Peyer's patch (tissue), 4 donors: ENCODE results near the gene ANKEF1. TPM values are rescaled to one million over a fixed set of nuclear protein-coding genes. Genes with fewer than 3 reads are reported as not detected.

Experiments used
- DNase-seq, 3 donors: peaks; one replicate each; pipeline ENCODE4 v3.0.0-alpha.2; 2017 to 2019
- H3K27ac ChIP-seq, 4 donors: fragments of 200-600 bp; sonication (generic); one replicate each; pipeline ENCODE4 v1.5.1; 2016 to 2019
- H3K27me3 ChIP-seq, 2 donors: fragments of 200-600 bp; sonication (generic); one replicate each; pipeline ENCODE4 v1.5.1; 2019
- H3K36me3 ChIP-seq, 3 donors: fragments of 200-600 bp; sonication (generic); one replicate each; pipeline ENCODE4 v1.5.1; 2016 to 2019
- H3K4me1 ChIP-seq, 4 donors: fragments of 200-600 bp; sonication (generic); one replicate each; pipeline ENCODE4 v1.5.1; 2016 to 2019
- H3K4me3 ChIP-seq, 4 donors: fragments of 200-600 bp; sonication (generic); 1 replicate in 3 of 4; 2 replicates in 1 of 4; pipeline ENCODE4 v1.5.1; 2016 to 2019; ENCODE audit warnings: mild to moderate bottlenecking in 1 of 4
- H3K9me3 ChIP-seq, 4 donors: fragments of 200-600 bp; sonication (generic); one replicate each; pipeline ENCODE4 v1.5.1; 2016 to 2019; ENCODE audit warnings: mild to moderate bottlenecking in 1 of 4
- POLR2A ChIP-seq, 2 donors: fragments of 450-650 bp; IDR thresholded peaks; one replicate each; pipeline ENCODE4 v1.5.1; 2017; ENCODE audit warnings: antibody characterized with exemption in 2 of 2, mild to moderate bottlenecking in 2 of 2, moderate library complexity in 2 of 2
- total RNA-seq, 4 donors: library from RNA; depleted of rRNA; stranded (reverse); fragments of >200 nt; gene quantifications; one replicate each; pipeline ENCODE4 v1.1.0, GENCODE V29; 2016
- TF ChIP-seq, protein P1 (sequence below), 6 experiments: fragments of 450-650 bp in 4 of 6; fragments of 200-600 bp in 2 of 6; sonication (generic) in 1 of 6; IDR thresholded peaks; one replicate each; pipeline ENCODE4 v1.5.1; 2017 to 2019; ENCODE audit warnings: antibody characterized with exemption in 6 of 6, mild to moderate bottlenecking in 3 of 6, moderate library complexity in 1 of 6

ANKEF1 gene
- total RNA-seq, 4 donors from 2014 or later = 3.3 to 10.2 (median 4.4) TPM

DNA sequence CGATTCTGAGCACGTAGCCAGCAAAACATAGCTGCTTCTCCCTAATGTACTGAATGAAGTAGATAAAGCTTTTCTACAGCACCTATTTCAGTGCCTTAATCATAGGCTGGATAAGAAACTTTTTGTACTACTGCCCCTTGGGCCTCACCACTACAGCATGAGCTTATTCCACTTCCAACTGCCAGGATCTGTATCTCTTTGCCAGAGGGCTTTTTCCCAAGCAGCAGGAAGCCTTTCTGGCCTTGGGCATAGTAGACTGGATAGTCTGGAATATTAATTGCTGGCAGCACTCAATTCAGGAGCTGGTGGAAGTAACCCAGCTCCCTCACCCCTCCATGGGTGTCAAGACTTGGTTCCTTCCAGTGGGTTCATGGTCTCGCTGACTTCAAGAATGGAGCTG, 43.6 kb downstream of the ANKEF1 start:
- Histone ChIP-seq H3K27me3 (no peaks in the 10 kb centered on the region), H3K9me3 (no peaks in the 10 kb centered on the region), H3K36me3 (no peaks in the 10 kb centered on the region), H3K4me3 (no peak overlapping the region), H3K4me1 (no peaks in the 10 kb centered on the region), H3K27ac (no peak overlapping the region)
- no peak for DNase-seq
- TF ChIP-seq, protein P1, sequence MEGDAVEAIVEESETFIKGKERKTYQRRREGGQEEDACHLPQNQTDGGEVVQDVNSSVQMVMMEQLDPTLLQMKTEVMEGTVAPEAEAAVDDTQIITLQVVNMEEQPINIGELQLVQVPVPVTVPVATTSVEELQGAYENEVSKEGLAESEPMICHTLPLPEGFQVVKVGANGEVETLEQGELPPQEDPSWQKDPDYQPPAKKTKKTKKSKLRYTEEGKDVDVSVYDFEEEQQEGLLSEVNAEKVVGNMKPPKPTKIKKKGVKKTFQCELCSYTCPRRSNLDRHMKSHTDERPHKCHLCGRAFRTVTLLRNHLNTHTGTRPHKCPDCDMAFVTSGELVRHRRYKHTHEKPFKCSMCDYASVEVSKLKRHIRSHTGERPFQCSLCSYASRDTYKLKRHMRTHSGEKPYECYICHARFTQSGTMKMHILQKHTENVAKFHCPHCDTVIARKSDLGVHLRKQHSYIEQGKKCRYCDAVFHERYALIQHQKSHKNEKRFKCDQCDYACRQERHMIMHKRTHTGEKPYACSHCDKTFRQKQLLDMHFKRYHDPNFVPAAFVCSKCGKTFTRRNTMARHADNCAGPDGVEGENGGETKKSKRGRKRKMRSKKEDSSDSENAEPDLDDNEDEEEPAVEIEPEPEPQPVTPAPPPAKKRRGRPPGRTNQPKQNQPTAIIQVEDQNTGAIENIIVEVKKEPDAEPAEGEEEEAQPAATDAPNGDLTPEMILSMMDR (IDR thresholded peaks at IDR 0.05) = no peak
- TF ChIP-seq POLR2A (IDR thresholded peaks at IDR 0.05) = no peak

DNA sequence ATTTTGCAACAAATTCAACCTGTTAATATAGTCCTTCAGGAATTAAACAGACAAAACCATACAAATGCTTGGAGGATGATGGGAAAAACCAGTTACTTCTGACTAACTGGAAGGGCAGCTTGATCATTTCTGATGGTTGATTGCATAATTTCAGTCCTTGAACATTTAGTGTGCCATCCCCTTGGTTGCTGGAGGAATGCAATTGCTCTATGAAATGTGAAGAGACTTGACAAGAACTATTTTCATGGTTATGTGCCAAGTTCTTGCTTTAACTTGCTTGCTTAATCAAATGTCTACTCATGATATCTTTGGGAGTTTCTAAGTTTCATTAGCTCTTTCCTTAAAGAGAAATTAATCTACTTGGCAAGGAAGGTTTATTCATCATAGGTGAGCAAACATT, 45.2 kb downstream of the ANKEF1 start:
- DNase-seq = no peak
- Histone ChIP-seq H3K27ac (no peak overlapping the region), H3K4me1 (no peaks in the 10 kb centered on the region)

DNA sequence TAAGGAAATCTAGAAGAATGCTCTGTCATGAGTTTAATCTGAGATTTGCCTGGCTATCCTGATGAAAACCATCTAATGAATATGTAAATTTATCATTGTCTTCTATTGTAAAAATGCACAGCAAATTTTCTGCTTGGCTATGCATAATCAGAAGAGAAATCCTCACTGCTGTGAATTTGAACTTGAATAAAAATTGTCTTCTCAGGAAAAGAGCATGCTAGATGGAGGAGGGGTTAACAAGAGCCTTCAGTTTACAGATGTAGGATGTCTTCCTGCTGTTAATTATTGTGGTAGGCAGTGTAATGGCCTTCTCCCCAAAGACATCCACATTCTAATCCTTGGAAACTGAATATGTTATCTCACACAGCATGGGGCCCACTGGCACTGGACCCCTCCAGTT, 45.8 kb downstream of the ANKEF1 start:
- H3K36me3 ChIP-seq = no peaks in the 10 kb centered on the region
- no peaks in the 10 kb centered on the region for H3K4me1 ChIP-seq
- no peak for TF ChIP-seq POLR2A (IDR thresholded peaks at IDR 0.05)
- TF ChIP-seq, protein P1 (IDR thresholded peaks at IDR 0.05) = no peak
- H3K4me3 ChIP-seq = no peak overlapping the region
- no peaks in the 10 kb centered on the region for H3K9me3 ChIP-seq
- no peaks in the 10 kb centered on the region for H3K27me3 ChIP-seq
- no peak overlapping the region for H3K27ac ChIP-seq
- no peak for DNase-seq

More for the DNA sequence above, 45.2 kb downstream of the ANKEF1 start:
- no peaks in the 10 kb centered on the region for H3K36me3 ChIP-seq
- no peak overlapping the region for H3K4me3 ChIP-seq
- no peaks in the 10 kb centered on the region for H3K27me3 ChIP-seq
- TF ChIP-seq, protein P1 (IDR thresholded peaks at IDR 0.05) = no peak
- TF ChIP-seq POLR2A (IDR thresholded peaks at IDR 0.05) = no peak
- no peaks in the 10 kb centered on the region for H3K9me3 ChIP-seq

DNA sequence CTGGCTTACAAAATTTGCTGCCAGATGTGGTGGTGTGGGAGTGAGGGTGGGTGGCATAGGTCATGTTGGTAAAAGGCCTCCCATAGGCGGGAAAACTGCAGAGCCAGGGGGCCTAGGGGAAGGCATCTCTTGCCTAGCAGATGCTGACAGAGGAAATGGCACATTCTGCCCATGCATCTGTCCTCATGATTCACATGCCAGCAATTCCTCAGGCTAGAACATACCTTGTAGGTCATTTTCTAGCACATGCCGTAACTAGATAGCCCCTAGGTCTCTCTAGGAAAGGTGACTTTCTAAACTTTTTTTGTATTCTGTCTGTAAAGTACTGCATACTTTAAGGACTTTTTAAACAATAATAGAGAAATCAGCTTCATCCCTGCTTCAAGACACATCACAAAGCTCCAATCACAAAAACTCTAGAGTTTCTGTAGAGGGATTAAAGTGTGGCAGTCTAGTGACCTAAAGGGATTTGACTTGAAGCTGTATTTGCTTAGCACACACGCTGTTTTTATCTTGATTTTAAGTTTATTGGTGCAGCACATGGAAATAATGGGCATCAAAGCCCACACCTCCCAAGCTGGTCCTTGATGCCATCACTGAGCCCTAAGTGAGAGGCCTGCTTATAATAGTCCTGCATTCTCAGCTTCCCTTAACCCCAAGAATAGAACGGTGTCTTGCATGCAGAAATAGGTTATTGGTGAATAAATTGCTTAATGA, 55.2 kb downstream of the ANKEF1 start:
- H3K4me3 ChIP-seq = no peak overlapping the region
- H3K9me3 ChIP-seq = no peaks in the 10 kb centered on the region
- no peaks in the 10 kb centered on the region for H3K27me3 ChIP-seq
- no peaks in the 10 kb centered on the region for H3K4me1 ChIP-seq
- H3K36me3 ChIP-seq = no peaks in the 10 kb centered on the region
- no peak overlapping the region for H3K27ac ChIP-seq
- DNase-seq = no peak
- no peak for TF ChIP-seq POLR2A (IDR thresholded peaks at IDR 0.05)
- TF ChIP-seq, protein P1 (IDR thresholded peaks at IDR 0.05) = no peak

DNA sequence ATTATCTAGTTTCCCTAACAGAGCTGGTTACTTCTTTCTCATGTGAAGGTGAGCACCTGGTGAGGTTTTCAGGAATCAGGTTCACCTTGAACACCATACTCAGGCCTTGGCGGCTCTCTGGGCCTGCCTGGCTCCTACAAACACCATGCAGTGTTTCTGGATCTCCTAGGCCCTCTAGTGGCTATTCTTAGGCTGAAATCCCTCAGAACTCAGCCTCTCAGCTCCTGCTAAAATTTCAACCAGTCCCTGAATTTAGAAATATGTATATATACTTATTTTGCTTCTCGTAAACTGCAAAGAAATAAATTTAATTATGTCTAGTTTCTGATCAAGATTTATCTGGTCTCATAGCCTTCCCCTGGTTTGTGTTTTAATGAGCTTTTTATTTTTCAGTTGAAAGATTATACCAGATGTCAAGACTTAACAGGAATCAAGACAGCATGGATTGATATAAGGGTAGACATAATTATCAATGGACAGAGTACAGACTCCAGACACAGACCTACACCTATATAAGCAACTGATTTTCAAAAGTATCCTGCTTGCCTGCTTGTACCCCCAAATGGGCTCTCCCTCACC, 55.9 kb downstream of the ANKEF1 start:
- no peak overlapping the region for H3K27ac ChIP-seq
- no peak for TF ChIP-seq POLR2A (IDR thresholded peaks at IDR 0.05)
- TF ChIP-seq, protein P1 (IDR thresholded peaks at IDR 0.05) = peak in 4 of 6 experiments; percentile 64 to 71 (median 69)
- DNase-seq = peak in 1 of 3 donors; percentile 58

More for the DNA sequence above, 55.9 kb downstream of the ANKEF1 start:
- Histone ChIP-seq H3K4me1 (no peaks in the 10 kb centered on the region), H3K9me3 (no peaks in the 10 kb centered on the region), H3K36me3 (no peaks in the 10 kb centered on the region), H3K4me3 (no peak overlapping the region), H3K27me3 (no peaks in the 10 kb centered on the region)
